ENCODE data around the gene KIF23. TPM values are rescaled to one million over a fixed set of nuclear protein-coding genes. Genes with fewer than 3 reads are reported as not detected.

KIF23 gene
- total RNA-seq, 1 donor from 2014 or later, result 1.8 TPM

DNA sequence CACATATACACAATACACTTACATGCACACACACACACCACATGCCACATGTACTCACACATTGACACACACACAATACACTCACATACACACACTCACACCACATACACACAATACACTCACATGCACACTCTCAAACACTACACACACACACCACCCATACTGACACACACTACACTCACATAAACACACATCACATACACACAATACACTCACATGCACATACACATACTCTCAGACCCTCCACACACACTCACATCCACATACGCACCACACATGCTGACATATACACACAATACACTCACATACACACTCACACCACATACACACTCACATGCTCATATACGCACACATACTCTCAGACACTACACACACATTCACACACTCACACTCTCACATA lies 28.3 kb upstream of the KIF23 start:
- Histone ChIP-seq H3K27me3 (no peaks in the 10 kb centered on the region), H3K4me3 (no peak overlapping the region), H3K9me3 (no peaks in the 10 kb centered on the region), H3K36me3 (no peaks in the 10 kb centered on the region), H3K4me1 (no peaks in the 10 kb centered on the region), H3K27ac (no peak overlapping the region)
- no peak for TF ChIP-seq CTCF (IDR thresholded peaks at IDR 0.05)
- no peak for DNase-seq (ENCODE audit: low spot score in 2 of 2)
- intact Hi-C loops (cut with DNase I), result no loop called here

DNA sequence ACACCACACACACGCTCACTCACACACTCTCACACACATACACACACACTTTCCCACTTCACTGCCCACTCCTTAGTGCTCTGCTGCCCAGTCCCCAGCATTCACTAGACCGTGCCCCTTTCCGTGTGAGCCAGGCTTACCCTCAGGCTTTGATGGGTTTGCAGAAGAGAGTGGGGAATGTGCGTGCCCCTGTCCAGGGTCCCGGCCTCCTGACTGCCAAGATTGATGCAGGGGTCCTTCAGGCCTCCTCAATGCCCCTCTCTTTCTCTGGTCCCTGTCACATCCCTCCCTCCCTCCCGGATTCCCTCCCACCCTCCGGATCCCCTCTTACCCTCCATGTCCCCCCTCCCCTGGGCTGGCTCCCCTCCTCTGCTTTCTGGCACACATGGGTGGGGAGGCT lies 27.9 kb upstream of the KIF23 start:
- intact Hi-C loops (cut with DNase I), result no loop called here
- TF ChIP-seq CTCF (IDR thresholded peaks at IDR 0.05), result no peak
- DNase-seq (ENCODE audit: low spot score in 2 of 2), result no peak

DNA sequence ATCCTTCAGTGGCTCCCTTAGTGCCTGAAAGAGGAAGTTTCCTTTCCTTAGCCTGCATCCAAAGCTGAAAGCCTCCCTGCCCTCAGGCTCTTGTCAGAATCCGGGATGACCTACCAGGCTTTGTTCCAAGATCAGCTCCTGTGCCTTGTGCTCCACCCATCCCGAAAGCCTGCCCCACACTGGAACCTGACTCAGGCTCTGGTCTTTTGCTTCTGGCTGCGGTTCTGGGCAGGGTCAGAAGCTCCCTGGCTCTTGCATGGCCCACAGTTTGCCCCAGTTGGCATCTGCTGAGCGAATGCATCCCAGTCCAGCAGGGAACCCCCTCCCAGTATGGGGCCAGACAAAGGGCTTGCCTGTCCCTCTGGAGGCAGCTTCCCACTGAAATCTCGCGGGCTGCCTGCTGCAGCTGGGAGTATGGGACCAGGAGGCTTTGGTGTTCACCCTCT lies 25.9 kb upstream of the KIF23 start:
- TF ChIP-seq CTCF (IDR thresholded peaks at IDR 0.05), result no peak
- Histone ChIP-seq H3K4me1 (no peaks in the 10 kb centered on the region), H3K27me3 (no peaks in the 10 kb centered on the region), H3K9me3 (no peaks in the 10 kb centered on the region), H3K36me3 (no peaks in the 10 kb centered on the region), H3K4me3 (no peak overlapping the region), H3K27ac (no peak overlapping the region)
- intact Hi-C loops (cut with DNase I), result no loop called here
- no peak for DNase-seq (ENCODE audit: low spot score in 2 of 2)

More for the DNA sequence above, 27.9 kb upstream of the KIF23 start:
- no peaks in the 10 kb centered on the region for H3K36me3 ChIP-seq
- no peak overlapping the region for H3K27ac ChIP-seq
- no peaks in the 10 kb centered on the region for H3K4me1 ChIP-seq
- H3K27me3 ChIP-seq, result no peaks in the 10 kb centered on the region
- no peak overlapping the region for H3K4me3 ChIP-seq
- H3K9me3 ChIP-seq, result no peaks in the 10 kb centered on the region

- Histone ChIP-seq H3K4me1 (peaks cover 0 to 2% of the 10 kb centered on the region in 2 donors), H3K9me3 (no peaks in the 10 kb centered on the region), H3K4me3 (no peak overlapping the region), H3K27me3 (no peaks in the 10 kb centered on the region), H3K27ac (no peak overlapping the region), H3K36me3 (no peaks in the 10 kb centered on the region)
- no peak for DNase-seq (ENCODE audit: low spot score in 2 of 2)
- no peak for TF ChIP-seq CTCF (IDR thresholded peaks at IDR 0.05)
- intact Hi-C loops (cut with DNase I), result no loop called here
These were observed 24.7 kb upstream of the KIF23 start for GRCh38 chr15:69389426-69389825.

DNA sequence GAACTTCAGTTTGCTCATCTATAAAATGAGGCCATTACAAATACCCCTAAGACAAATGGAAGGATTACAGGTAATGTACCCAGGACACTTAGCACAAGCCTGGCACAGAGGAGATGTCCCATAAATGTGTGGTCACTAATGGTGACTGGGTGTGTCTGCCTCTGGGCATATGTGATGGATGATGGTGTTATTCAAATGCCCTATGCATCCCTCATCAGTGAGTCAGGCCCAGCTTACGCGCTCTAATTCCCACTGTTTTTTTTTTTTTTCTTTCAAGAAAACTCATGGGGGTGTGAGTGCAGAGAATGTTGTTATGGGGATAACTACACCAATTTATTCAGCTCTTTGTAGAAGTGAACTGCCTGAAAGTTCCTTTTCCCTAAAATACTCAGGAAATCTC lies 23.6 kb upstream of the KIF23 start:
- Histone ChIP-seq H3K27me3 (no peaks in the 10 kb centered on the region), H3K4me3 (no peak overlapping the region), H3K27ac (no peak overlapping the region), H3K36me3 (no peaks in the 10 kb centered on the region), H3K9me3 (no peaks in the 10 kb centered on the region), H3K4me1 (peaks cover 0 to 7% of the 10 kb centered on the region in 2 donors)
- intact Hi-C loops (cut with DNase I), result no loop called here
- no peak for TF ChIP-seq CTCF (IDR thresholded peaks at IDR 0.05)
- no peak for DNase-seq (ENCODE audit: low spot score in 2 of 2)

All from ascending aorta (tissue), 2 donors.